ENCODE data around the gene SPDYE1.
"Not testable (repeated sequence)": the region's sequence is repeated elsewhere in the genome, so short reads cannot be mapped to it uniquely, and the experiment has no call there.

SPDYE1 gene

GRCh38 chr7:43992896-43993295, 4.8 kb upstream of the SPDYE1 start:
- DNase-seq (ENCODE audit: low spot score), result not testable (repeated sequence)

DNA sequence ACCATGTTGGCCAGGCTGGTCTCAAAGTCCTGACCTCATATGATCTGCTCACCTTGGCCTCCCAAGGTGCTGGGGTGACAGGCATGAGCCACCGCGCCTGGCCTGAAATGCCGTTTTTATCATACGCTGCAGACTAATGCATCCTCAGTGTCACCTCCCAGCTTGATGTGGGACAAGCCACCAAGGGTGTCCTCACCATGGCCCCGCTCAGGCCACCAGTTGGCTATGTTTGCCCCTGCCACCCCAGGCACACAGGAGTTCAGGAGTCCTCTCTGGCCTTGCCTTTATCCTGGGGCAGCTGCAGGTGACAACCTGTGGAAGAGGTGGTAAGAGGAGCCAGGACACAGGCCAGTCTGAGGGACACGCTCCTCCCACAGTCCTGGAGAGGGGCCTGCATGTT, 3.0 kb upstream of the SPDYE1 start:
- DNase-seq (ENCODE audit: low spot score), result not testable (repeated sequence)

DNA sequence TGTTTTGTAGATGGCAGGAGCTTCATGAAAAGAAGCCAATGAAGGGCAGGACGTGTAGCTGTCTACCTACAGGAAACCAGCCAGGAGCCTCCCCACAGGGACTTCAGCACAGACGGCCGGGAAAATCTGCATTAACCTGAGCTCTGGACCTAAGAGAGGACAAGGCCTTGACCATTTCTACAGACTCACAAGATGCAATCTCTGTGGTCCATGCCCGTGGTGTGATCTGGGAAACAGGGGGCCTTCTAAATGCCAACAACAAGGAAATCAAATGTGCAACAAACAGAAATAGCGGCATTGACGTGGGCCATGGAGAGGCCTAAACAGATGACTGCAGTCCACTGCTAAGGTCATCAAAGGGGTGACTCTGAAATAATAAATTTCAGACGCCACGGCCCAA, 14.4 kb downstream of the SPDYE1 start:
- not testable (repeated sequence) for DNase-seq (ENCODE audit: low spot score)

- not testable (repeated sequence) for DNase-seq (ENCODE audit: low spot score)
These were observed 17.4 kb downstream of the SPDYE1 start for GRCh38 chr7:44015090-44015489.

DNA sequence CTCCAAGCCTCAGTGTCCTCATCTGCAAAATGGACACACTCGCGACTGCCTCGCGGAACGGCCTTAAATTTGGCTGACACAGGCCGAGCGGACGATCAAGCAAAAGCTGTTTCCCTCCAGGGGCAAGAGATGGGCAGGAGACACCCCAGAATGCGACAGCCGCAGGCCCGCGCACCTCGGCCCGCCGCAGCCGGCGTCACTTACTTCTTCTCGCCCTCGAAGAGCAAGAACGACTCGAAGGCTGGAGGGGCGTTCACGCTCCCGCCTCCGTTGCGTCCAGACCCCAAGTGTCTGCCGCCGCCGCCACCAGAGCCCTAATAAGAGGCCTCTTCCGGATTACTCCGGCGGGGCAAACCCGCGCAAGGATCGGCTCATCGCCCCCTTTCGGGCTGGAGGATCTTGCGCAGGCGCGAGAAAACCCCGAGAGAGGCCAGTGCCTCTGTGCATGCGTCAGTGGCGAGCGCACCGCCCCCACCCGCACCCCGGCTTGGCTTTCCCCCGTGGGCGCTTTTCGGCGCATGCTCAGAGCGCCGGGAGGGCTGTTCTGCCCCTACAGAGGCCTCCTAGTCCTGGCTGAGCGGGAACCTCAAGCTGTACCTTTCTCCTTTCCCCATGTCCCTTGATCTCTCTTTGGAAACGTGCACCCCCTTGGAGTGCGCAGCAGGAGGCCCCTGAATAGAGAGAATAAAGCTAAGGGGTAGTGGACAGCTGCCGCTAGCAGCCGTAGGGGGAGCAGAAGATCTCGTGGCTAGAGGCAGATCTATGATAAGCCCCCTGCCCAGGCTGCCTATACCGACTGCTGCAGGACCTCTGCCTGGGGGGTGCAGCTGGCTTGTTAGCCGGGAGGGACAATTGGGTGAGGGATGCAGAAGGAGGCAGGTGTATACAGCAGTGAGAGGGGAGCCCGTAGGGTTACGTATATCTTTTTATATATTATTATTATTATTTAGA, 21.4 kb downstream of the SPDYE1 start:
- peak; percentile 83 for DNase-seq (ENCODE audit: low spot score)

GRCh38 chr7:44019825-44020224, 22.1 kb downstream of the SPDYE1 start:
- DNase-seq (ENCODE audit: low spot score), result not testable (repeated sequence)

- DNase-seq (ENCODE audit: low spot score), result not testable (repeated sequence)
These were observed 24.4 kb downstream of the SPDYE1 start for GRCh38 chr7:44022069-44022468.

DNA sequence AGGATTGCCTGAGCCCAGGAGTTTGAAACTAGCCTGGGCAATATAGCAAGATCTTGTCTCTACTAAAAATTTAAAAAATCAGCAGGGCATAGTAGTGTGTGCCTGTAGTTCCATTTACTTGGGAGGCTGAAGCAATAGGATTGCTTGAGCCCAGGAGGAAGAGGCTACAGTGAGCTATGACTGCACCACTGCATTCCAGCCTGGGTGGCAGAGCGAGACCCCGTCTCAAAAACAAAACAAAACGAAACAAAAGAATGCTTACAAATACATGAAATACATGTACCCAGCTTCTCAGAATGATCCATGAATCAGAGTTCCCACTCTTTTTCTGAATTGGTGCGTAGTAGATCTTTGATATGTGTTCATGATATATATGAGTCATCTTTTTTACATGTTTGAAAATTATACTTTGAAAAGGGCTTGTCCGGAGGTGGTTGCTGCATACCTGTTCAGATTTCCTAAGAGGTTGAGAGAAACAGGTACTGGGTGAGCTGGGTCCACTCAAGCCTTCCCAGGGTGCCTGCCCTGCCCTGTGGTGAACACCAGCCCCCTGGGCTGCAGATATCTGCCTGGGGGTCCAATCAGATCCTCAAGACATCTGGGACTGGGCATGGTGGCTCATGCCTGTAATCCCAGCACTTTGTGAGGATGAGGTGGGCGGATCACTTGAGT, 25.2 kb downstream of the SPDYE1 start:
- not testable (repeated sequence) for DNase-seq (ENCODE audit: low spot score)

DNA sequence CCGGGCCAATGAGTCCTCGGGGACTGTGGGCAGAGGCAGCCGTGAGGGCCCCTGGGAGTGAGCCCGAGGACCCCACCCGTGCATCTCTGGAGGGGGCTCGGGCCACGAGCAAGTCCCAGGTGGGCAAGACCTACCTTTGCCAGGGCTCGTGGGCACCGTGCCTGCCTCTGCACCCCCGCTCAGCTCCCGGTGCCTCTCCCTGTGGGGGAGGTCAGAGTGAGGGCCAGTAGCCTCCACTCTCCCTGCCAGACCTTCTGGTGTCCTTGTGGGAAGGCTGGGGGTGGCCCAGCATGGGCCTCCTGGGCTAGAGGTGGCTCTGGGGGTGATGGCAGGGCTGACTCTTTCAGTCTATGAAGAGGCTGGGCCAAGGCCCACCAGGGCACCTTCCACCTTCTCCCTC, 31.7 kb downstream of the SPDYE1 start:
- not testable (repeated sequence) for DNase-seq (ENCODE audit: low spot score)

GRCh38 chr7:44030029-44030428, 32.3 kb downstream of the SPDYE1 start:
- DNase-seq (ENCODE audit: low spot score), result not testable (repeated sequence)

GRCh38 chr7:44031319-44031718, 33.6 kb downstream of the SPDYE1 start:
- not testable (repeated sequence) for DNase-seq (ENCODE audit: low spot score)

DNA sequence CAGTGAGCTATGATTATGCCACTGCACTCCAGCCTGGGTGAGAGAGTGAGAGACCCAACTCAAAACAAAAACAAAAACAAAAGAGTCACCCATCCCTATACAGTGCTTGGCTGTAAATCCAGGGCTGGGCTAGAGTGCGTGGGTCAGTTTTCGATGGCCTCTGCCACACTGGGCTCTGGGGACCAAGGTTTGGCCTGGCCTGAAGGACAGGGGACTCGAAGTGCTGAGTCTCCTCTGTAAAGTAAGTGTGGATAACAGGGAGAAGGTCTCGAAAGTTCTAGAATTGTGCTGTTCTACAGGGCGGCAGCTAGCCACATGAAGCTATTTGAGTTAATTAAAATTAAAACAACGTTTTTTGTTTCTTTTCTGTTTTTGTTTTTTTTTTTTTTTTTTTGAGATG, 34.3 kb downstream of the SPDYE1 start:
- DNase-seq (ENCODE audit: low spot score), result not testable (repeated sequence)

DNA sequence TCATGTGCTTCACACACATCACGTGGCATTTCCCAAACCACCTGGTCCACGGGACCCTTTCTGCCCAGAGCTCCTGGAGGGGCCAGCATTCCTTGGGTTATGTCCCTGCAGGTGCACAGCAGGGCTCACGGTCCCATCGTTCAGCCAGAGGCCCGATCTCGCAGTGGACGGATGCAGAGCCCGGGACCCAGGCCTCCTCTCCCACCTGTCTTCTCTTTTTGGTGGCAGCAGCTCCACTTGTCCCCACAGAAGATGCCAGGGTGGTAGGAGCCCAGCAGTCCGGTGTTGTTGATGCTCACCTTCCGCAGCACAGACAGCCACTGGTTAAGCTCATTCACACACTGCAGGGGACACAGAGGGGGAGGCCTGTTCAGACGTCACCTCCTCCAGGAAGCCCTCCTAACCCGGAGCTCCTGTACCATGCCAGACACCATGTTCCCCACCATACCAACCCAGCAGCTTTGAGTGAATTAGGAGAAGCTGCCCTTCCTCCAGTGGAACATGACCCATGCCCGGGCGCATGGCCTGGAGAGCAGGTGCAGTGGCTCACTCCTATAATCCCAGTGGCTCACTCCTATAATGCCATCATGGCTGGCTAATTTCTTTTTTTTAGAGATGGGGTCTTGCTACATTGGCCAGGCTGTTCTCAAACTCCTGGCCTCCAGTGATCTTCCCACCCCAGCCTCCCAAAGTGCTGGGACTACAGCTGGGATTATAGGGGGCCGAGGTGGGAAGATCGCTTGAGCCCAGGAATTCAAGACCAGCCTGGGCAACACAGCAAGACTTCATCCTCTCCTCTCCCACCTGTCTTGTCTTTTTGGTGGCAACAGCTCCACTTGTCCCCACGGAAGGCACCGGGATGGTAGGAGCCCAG, 36.5 kb downstream of the SPDYE1 start:
- not testable (repeated sequence) for DNase-seq (ENCODE audit: low spot score)

DNA sequence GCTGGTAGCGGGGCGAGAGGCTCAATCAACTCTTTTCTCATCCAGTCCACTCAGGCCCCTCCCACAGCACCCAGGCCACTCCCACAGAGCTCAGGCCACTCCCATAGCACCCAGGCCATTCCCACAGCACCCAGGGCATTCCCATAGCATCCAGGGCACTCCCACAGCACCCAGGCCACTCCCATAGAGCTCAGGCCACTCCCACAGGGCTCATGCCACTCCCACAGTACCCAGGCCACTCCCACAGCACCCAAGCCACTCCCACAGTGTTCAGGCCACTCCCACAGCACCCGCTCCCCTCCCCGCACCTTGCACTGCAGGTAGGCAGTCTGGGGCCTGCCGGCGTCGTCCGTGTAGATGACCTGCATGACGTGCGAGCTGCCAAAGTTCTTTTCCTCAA, 38.7 kb downstream of the SPDYE1 start:
- DNase-seq (ENCODE audit: low spot score), result not testable (repeated sequence)

DNA sequence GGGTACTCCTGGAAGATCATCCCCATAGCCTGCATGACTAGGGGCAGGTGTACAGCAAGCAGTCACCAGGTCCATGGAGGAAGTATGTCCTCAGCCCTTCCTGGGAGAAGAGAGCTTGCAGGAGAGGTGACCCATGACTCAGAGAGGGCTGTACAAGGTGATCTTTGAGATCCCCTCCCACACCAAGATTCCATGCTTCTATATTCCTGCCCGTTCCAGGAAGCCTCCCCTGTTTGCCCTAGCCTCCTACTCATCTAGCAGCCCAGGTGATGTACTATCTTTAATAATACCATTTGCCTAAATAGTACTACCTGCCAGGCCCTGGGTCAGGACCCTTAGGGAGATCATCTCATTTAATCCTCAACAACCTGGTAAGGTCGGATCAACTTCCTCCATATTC, 40.3 kb downstream of the SPDYE1 start:
- DNase-seq (ENCODE audit: low spot score), result not testable (repeated sequence)

GRCh38 chr7:44038553-44038952, 40.9 kb downstream of the SPDYE1 start:
- DNase-seq (ENCODE audit: low spot score), result not testable (repeated sequence)

DNA sequence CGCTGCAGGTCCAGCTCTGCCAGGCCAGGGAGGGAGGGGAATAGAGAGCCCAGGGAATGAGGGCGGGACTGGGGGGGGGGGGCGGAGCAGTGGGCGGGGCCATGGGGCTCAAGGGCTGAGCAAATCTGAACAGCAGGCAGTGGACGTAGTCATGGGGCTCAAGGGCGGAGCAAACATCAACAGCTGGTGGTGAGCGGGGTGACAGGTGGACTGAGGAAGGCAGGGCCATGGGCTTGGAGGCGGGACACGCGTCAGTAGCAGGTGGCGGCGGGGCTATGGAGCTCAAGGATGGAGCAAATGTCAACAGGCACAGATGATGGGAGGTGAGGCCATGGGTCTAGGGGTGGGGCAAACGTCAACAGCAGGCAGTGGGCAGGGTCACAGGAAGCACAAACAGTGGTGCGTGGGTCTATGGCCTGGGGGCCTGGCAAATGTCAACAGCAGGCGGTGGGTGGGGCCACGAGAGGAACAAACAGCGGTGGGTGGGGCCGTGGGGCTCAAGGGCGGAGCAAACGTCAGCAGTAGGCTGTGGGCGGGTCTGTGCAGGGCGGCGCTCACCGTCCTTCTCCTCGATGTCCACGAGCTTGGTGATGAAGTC, 41.4 kb downstream of the SPDYE1 start:
- not testable (repeated sequence) for DNase-seq (ENCODE audit: low spot score)

DNA sequence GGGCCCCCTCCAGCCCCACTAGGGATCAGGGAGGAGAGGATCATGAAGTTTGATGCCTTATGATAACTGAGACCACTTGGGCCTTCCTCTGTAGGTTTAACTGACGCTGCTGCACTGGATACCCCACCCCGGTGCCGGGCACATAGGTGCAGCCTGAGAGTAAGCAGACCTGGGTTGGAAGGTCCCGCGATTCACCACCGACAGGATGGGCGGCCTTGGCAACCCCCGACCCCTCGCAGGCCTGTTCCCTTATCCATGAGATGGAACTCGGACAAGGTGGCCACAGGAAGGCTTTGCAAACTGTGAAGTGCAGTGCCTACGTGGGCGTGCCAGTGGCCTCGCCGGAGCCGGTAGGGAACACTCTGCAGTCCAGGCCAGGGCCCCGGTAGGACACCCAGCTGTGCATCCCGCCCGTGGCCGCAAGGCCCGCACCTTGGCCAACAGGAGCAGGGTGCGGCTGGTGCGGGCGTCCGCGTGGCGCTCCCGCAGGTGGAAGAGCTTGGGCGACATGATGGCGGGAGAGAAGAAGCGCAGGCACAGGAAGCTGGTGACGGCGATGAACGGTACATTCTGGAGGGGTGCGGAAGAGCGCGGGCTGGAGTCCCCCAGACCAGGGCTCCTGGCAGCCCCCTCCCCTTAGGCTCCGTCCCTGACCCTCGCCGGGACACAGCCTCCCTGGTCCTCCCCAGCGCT, 42.2 kb downstream of the SPDYE1 start:
- not testable (repeated sequence) for DNase-seq (ENCODE audit: low spot score)

- not testable (repeated sequence) for DNase-seq (ENCODE audit: low spot score)
These were observed 42.8 kb downstream of the SPDYE1 start for GRCh38 chr7:44040493-44040891.

GRCh38 chr7:44042221-44042620, 44.5 kb downstream of the SPDYE1 start:
- no peak for DNase-seq (ENCODE audit: low spot score)

GRCh38 chr7:44043902-44044301, 46.2 kb downstream of the SPDYE1 start:
- no peak for DNase-seq (ENCODE audit: low spot score)

All from kidney capillary endothelial cell (primary cell).